Ovary (tissue), 3 donors: Measurements from ENCODE around the gene CLOCK.

Experiments used
- CTCF ChIP-seq, 3 donors: fragments of 450-650 bp in 2 of 3; fragments of 200-600 bp in 1 of 3; IDR thresholded peaks; one replicate each; pipeline versions ENCODE4 v1.5.1 to v1.8.0; 2016 to 2022; ENCODE audit warnings: antibody characterized with exemption in 3 of 3, mild to moderate bottlenecking in 1 of 3
- POLR2A ChIP-seq: fragments of 450-650 bp; IDR thresholded peaks from one replicate; pipeline ENCODE4 v1.6.1; 2017; ENCODE audit warnings: antibody characterized with exemption, mild to moderate bottlenecking, moderate library complexity
- donor health status: DM: no; HTN: no; CAD: no.

GRCh38 chr4:55444827-55445226, 101.9 kb downstream of the CLOCK start:
- TF ChIP-seq CTCF (IDR thresholded peaks at IDR 0.05) = no peak
- no peak for TF ChIP-seq POLR2A
